Activated CD4-positive, alpha-beta T cell treated with anti-CD3 and anti-CD28 coated beads, Interleukin-2, Interleukin-6, amounts not matched to agents 100 ng/mL and 50 ng/mL, durations not matched to agents 16 hours and 8 hours (primary cell): ENCODE results near the gene MCM3.
A peak's percentile ranks its signal among the peaks of the same experiment; 100 is the strongest.

ENCODE experiments used
- DNase-seq: peaks from one replicate; pipeline ENCODE4 v3.0.0-alpha.2; 2020

MCM3 gene

DNA sequence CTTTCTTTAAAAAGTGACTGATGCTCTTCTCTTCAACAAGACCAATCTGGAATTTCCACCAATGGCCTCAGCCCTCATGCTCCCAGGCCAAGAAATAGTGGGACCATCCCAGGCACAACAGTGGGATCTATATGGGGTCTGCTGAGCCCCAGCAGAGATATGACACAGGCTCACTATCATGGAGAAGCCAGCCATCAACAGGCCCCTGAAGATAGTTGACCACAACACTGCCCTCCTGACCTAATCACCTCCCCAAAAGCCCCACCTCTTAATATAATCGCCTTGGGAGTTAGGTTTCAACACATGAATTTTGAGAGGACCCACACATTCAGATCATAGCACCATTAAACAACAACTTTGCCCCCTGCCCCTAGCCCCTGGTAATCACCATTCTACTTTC, 16.8 kb upstream of the MCM3 start:
- no peak for DNase-seq

DNA sequence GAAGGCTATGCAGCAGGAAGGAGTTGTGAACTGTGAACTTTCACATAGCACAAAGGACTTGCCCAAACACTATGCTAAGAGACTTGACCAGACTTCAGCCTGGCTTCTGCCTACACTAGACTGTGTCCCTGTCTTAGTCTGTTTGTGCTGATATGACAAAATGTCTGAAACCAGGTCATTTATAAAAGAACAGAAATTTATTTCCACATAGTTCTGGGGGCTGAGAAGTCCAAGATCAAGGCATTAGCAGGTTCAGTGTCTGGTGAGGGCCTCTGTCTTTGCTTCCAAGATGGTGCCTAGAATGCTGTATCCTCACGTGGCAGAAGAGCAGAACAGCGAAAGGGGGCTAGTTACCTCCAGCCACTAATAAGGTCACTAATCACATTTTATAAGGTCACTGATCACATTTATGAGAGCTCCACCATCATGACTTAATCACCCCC, 16.0 kb upstream of the MCM3 start:
- DNase-seq = no peak

DNA sequence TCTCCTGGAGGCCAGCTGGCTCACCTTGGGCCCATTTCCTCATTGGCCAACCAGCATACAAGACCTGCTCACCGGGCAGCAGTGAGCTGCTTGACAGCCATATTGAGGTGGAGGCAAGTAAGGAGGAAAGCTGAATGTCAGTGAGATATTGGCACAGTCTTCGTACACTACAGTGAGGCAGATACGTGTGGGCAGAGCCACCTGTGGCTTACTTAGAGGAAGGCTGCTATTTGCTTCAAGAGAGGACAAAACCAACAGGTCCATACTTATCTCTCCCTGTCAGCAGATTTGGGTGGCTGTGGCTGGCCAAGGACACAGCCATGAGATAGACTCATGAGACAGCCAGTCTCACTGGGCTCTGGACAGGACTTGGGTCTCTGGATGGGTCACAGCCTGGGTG, 15.1 kb upstream of the MCM3 start:
- no peak for DNase-seq

DNA sequence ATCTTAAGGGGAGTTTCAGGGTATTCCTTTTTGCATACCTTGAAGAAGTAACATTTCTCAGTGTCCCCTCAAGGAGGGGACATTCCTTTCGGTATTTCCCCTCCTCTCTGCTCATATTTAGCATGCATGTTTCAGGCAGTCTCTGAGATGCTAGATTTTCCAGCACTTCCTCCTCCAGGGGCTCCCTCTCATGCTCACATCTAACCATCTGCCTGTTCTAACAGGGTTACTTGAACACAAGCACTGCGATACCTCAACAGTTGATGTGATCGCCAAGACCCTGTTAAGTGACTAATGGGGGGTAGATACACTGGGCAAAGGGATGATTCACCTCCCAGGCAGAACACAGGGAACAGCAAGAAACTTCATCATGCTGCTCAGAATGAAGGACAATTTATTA, 12.9 kb upstream of the MCM3 start:
- DNase-seq = peak; percentile 24

DNA sequence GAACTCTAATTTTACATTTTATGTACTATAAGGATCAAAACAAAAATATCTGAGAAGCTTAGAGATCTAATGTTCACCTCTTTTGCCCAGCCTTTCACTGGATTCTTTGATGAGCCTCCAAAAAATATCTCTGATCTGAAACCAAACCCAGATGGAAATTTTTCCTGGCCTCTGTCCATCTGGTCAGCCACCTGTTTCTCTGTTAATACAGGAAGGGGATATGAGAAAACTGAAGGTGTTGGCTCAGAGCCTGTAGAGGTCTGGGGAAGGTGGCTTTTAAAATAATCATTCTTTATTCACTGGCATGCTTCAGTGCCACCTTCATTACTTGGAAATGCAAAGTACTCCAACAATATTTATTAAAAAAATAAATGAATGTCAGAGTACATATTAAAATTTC, 8.5 kb upstream of the MCM3 start:
- no peak for DNase-seq

DNA sequence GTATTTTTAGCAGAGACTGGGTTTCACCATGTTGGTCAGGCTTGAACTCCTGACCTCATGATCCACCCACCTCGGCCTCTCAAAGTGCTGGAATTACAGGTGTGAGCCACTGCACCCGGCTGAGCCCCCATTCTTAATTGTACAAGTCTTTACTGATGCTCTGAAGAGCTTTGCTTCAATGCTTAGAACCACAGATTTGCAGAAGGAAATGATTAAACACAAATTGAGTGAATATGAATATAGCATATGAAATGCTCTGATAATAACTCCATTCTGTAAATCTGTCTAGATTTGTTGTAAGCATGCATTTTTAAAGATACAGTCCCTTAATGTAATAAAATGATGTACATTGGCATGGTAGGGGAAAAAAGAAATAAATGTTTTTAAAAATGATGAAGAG, 4.3 kb upstream of the MCM3 start:
- no peak for DNase-seq

DNA sequence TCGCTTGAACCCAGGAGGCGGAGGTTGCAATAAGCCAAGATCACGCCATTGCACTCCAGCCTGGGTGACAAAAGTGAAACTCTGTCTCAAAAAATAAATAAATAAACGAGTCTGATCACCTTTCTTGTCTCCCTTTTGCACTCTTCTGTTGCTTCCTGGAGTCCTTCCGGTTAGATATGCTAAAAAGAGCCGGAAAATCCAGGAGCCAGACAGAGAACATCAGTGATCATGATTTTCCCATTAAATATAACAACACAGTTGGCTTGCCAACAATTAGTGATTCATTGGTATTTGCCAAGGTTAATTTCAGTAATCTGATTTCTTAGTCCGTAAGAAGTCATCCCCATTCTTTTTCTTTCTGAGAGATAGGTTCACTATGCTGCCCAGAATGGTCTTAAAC, 3.7 kb upstream of the MCM3 start:
- DNase-seq = no peak

DNA sequence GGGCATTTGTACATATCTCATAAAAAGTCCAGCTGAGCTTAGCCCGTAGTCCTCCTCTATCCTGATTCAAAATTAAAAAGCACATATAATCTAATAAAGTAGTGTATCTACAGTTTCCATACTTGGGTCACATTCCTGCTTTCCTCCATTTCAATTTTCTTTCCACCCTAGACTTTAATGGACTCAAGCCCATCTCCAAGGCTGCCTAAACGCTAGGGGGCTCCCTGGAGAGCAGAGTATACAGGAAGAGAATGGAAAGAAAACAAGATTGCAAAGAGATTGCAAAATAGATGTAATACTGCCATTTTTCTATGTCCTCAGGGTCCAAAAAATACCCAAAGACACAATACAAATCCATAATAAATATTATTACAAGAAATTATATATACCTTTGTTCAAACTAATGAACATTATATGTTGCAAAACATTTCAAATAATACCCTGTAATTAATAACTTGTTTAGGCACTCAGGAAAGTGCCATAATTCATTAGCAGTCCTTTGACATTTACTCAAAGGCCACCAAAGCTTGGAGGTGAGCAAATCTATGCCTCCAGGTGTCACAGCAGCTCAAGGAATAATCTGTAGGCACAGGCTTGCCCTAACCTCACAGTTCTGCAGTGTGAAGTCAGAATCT, 2.4 kb upstream of the MCM3 start:
- peak; percentile 84 for DNase-seq

DNA sequence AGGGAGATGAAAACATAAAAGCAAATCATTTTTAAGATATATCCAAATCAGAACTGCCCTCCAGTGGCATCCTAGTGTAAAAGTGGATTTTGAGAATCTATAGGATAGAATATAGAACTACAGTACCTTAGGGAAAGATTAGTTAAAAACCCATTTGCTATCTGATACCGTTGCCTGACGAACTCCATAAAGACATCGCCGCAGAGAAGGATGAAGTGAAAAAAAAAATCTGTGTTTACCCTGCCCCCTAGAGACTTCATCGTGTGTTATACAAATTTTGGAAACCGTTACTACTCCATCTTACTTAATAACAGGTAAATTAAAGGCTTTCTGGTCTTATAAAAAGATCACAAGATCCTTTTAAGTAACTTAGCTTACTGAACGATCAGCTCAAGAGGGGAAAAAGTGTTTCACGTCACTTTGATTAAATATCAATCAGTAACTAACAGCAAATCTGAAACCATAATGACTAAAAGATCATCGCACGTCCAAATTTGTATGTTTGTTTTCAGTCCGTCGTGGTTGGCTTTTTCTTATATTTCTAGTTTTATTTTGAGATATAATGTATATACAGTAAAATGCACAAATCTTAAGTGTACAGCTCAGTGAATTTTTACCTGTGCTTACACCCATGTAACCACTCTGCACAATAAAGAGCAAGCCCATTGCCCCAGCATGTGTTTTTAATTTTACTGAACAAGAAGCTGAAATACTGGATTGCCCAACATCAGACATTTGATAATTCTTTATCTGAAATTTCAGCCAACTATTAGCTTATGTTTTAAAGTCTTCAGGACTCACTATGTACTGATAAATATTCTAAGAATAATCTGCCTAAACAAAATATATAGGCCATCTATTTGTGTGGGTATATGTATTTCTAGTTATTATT, 881 bp upstream of the MCM3 start:
- peak; percentile 39 for DNase-seq

DNA sequence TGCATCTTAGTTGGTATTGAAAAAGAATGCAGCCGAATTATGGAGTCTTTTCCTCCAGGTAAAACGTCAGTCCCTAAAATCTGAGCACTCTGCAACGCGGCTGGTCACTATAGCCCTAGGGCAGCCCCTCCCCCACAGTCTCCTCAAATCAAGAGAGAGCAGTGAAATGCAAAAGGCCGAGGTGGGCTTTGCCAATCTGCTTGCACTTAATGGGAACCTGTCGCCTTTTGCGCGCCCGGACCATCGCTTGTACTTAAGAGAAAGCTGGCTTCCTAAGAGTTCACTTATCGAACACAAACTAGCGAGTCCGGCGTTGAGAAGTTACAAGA, 447 bp downstream of the MCM3 start:
- DNase-seq = peak; percentile 76

DNA sequence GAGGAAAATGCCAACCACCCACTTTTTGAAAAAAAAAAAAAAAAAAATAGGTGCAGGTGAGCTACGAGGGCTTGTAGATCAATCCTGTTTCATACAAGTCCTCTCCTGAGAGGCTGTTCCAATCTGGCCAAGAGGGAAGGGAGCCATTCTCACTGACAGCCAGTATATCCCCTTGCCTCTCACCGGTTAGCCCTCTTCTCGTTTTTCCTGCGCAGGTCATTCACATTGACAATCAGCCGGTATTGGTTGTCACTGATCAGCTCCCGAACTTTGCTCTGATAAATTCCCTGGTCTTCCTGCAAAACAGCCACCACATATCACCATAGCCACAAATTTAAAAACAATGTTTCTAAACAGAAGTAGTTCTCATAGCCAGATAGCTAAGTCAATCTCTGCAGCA, 1.4 kb downstream of the MCM3 start:
- no peak for DNase-seq

DNA sequence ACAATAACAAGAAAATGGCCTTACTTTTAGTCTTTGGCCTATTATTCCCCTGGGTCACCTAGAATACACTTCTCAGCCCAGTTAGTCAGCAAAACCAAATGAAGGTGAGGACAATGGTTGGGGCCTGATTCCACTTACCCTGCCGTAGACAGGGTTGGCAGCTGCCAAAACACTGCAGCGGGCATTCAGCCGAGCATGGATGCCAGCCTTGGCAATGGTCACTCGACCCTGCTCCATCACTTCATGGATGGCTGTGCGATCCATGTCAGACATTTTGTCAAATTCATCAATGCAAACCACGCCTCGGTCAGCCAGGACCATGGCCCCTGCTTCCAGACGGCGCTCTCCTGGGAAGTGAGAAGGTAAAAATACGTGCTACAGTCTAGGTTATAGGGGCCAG, 8.4 kb downstream of the MCM3 start:
- no peak for DNase-seq

DNA sequence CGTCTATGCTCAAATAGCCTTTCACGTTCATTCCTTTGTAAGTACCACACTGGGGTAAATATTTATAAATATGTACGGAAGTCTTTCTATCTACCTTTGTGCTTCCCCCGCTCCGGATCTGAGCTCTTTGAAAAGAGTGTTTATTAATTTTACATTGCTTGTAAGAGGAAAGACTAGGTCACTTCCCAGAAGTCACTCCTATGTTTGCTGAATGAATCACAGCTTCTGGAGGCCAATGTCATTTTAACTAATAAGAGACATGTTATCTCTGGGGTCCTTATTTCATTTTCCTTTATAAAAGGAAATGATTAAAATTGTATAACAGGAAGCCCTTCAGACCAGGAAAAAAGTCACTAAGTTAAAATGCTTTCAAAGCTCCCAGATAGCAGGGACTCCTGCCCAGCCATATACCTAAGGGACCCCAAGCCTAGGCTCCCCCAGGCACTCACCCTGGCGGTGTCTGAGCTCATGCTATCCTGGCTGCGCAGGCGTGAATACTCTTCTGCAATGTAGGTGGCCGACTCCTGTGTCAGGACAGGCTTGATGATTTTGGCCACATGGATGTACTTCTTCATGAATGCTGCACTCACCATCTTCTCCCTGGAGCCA, 12.6 kb downstream of the MCM3 start:
- no peak for DNase-seq

DNA sequence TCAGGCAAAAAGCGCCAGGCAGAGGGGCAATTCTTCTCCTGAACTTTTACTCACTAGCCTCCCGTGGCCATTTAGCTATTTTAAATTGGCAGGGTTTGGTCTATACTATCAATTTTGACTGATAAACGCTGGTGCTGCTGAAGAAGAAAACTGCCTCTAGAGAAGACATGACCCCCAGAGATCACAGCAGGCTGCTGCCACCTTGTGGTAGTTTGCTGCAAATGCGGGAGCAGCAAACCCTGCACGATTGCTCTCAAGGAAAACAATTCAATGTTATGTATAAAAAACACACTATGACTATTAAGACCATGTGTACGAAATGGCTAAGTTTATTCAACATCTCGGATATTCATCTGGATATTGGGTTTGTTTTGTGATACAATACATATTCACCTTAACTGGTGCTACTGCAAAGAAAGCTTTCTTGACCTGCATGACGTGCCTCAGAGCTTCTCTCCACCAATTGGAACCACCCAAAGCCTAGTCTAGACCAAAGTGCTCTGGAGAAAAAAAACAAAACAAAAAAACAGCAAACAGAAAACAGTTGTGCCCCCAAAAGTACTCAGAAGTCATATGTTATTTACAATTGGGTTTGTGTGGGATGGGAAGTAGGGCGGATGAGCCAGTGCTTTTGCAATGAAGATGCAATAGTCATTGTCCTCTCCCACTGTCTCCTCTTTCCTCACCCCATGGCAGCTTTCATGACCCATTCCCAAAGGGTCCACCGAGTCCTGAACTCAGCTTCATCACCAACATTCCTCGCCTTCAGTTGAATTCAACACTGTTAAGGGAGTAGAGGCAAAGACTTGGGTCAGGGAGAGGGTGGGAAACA, 20.6 kb downstream of the MCM3 start:
- DNase-seq = peak; percentile 82

DNA sequence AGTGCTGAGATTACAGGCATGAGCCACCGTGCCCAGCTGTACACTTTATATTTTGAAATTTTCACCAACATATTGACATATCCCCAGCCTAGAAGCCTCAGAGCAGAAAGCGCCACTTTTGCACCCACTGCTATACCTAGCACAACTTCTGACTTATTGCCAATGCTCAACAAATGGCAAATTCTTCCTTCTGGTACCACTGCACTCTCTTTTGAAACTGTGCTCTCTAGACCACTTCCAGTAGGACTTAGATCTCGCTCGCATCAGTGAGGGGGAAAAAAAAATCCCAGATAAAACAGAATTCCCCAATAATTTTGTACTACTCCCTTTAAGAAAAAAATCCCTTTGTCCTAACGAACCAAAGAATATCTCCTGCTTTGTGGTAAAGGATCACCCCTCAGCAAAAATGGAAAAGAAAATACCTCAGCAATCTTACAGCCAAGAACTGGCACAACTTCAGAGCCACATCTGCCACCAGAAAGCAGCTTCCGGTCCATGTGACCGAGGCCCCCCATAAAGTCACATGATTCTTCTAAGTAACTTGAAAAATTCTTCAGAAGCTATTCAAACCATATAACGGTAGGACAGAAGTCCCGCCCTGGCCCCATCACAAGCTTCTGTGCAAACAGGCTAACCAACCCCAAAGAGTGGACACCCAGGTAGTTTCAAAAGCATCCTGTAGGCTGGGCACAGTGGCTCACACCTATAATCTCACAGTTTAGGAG, 21.8 kb downstream of the MCM3 start:
- DNase-seq = no peak

DNA sequence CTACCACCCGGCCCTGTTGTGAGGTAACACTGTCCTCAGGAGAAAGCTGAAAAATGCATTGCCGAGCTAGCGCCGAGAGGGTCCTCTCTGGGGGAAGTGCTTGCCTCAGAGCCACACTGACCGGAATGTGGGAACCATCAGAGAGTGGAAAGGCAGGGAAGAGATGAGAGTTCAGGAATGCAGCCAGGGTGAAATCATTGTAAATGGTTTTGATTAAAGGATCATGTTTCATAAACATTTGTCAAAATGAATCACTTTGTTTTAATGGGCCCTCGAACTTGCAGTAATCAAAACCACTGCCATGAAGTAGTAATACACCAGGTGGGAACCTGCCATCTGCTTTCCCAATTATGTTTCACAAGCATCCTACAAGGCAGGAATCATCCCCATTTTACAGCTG, 23.3 kb downstream of the MCM3 start:
- no peak for DNase-seq

DNA sequence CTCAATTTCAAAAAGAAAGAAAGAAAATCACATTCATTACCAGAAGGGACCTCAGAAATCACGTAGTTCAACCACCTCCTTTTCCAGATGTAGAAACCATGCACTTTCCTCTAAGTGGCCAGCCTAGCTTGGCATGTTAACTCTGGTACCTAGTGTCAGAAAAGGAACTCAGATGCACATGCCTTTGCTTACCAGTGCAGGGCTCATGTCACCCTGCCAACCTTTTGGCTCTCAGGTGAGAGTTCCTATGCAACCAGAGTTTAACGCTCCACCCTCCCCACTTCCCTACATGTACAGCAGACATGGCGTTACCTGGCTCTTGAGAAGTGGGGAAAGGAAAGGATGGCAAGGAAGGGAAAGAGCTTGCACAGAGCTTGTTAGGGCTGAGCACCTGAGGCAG, 23.9 kb downstream of the MCM3 start:
- DNase-seq = no peak

DNA sequence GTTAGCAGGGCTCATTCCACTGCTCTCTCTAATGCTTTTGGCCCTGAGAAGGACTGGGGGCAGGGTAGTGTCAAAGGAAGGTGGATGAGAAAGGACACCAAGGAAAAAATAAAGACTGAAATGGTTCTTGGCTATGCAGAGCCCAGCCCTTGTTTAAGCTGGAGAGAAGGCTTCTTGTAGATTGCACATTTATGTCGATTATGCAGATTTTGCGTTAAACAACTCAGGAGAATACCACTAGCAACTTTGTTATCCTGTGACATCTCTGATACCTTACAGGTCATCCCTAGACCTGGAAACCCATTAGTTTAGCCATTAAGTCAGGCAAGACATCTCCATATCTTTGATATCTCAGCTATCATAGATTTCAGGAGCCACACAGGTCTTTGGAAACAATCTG, 29.1 kb downstream of the MCM3 start:
- DNase-seq = no peak

DNA sequence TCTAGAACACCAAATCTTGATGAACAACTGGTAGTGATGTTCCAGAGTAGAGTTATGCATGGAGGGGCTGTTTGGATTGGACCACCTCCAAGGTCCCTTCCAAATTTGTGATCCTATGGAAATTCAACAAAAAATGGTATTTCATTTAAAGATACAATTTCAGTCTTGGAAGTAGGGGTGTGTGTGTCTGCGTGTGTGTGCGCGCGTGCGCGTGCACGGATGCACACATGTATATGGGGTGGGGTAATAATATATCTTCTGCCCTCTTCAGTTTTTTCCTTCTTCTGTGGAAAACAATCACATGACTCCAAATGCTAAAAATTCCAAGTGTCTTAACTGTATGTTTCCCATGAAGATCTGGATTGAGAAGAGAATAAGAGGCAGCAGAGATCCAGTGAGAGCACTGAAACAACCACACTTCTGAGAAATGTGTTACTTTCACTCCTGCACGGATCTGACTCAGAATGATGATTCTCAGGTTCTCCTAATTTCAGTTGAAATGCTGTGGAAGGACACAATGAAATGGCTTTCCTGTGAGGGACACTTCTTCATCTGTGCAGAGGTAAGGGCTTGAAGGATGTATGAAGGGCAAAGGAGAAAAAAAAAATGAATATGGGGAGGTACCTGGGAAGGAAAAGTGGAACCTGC, 29.7 kb downstream of the MCM3 start:
- peak; percentile 80 for DNase-seq

DNA sequence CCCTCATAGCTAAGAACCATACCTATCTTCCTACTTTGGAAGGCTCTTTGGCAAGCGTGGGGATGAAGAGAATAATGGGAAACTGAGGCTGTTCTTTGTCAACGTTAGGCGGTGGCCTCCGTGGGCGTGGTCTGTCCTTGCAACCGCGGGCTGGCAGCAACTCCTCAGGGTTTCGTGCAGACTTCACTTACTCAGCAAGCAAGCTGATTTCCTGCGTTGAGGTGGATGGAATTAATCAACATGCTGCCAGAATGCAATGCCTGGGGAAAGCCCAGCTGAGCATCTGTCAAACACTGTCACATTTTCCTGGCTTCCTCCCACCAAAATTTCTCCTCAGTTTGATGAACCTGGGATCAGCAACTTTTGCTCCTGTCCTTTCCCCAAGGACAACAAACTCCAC, 31.0 kb downstream of the MCM3 start:
- peak; percentile 88 for DNase-seq

DNA sequence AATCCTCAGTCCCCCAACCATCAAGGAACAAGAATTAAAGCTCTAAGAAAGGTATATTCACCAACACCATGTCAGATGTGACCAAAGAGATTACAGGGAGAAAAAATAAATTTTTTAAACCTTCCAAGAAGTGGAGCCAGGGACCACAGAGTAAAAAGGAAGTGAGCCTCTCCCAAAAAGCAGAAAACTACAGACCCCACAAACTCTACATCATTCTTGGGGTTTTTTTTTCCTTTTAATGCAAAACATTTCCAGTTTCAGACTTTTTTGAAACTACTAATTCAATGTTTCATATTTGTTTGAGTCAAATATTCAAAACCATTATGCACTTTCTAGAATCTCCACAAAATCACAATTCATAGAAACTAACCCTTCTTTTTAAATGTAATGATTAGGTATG, 33.4 kb downstream of the MCM3 start:
- DNase-seq = peak; percentile 49

DNA sequence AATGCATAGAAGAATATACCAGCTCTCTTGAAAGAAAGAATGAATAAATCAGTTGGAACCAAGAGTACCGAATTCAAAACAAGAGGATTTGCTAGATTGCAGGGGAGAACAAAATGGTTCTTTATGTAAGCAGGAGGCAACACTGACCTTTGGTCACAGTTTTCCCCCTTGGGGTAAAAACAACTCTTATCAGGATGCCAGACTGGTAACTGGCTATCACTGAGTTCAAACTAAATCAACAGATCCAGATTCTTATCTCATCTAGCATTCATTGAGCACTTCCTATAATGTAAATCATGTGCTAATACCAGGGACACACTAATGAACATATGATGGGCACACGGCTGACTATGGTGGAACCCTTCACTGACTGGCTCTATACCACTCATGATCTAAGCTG, 35.5 kb downstream of the MCM3 start:
- DNase-seq = no peak
